ENCODE results near the gene TMED10. TPM values are rescaled to one million over a fixed set of nuclear protein-coding genes. Genes with fewer than 3 reads are reported as not detected.

Gene TMED10
- polyA plus RNA-seq, 2 of the 4 experiments (the other 2 are of a cell fraction): 290 to 354 TPM

DNA sequence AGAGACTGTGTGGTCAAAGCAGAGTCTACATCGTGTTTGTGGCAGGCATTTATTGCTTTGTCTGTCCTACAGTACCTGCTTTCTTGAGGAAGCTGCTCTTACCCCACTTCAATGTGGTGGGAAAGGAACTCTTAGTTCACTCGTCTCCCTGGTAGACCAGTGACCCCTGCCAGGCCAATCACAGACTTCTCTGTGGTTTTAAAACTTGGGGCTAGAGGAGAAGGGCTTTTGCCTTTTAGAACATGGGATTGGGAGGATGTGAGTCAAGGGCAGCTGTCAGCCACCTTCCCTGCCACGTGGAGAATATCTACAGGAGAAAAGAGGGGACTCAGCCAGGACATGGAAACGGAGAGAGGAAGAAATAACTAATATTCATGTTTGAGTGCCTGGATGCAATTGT, 36.8 kb upstream of the TMED10 start (continued):
- TF ChIP-seq, protein P1, sequence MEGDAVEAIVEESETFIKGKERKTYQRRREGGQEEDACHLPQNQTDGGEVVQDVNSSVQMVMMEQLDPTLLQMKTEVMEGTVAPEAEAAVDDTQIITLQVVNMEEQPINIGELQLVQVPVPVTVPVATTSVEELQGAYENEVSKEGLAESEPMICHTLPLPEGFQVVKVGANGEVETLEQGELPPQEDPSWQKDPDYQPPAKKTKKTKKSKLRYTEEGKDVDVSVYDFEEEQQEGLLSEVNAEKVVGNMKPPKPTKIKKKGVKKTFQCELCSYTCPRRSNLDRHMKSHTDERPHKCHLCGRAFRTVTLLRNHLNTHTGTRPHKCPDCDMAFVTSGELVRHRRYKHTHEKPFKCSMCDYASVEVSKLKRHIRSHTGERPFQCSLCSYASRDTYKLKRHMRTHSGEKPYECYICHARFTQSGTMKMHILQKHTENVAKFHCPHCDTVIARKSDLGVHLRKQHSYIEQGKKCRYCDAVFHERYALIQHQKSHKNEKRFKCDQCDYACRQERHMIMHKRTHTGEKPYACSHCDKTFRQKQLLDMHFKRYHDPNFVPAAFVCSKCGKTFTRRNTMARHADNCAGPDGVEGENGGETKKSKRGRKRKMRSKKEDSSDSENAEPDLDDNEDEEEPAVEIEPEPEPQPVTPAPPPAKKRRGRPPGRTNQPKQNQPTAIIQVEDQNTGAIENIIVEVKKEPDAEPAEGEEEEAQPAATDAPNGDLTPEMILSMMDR (IDR thresholded peaks at IDR 0.05): no peak
- TF ChIP-seq TFCP2L1 (CRISPR knock-in tag; IDR thresholded peaks at IDR 0.05) (no peak), NFE2L2 (conservative IDR thresholded peaks at IDR 0.05; ENCODE audit: low read length) (no peak), CHD4 (IDR thresholded peaks at IDR 0.05; ENCODE audit: borderline replicate concordance) (no peak), RNF2 (IDR thresholded peaks at IDR 0.05; ENCODE audit: borderline replicate concordance, low read depth) (no peak)

DNA sequence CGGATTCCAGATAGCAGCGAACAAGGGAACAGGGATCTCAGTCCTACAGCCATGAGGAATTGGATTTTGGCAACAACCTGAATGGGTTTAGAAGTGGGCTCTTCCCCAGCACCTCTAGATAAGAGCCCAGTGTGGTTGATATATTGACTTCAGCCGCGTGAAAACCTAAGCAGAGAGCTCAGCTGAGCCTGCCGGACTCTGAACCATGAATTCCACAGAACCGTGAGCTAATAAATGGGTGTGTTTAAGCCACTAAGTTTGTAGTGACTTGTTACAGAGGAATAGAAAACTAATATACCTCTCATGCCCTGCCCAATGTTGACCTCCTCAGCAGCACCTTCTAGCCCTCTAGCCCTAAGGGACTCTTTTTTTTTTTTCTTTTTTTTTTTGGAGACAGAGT, 32.4 kb upstream of the TMED10 start:
- no peak for FAIRE-seq
- DNase-seq (ENCODE audit: low read depth in 1 of 2, low spot score in 1 of 2): no peak
- no peak overlapping the region for H3K4me2 ChIP-seq
- H3K9me3 ChIP-seq: no peaks in the 10 kb centered on the region
- TF ChIP-seq CHD2 (IDR thresholded peaks at IDR 0.05; ENCODE audit: low read length, partially characterized antibody) (no peak), FOSB (CRISPR knock-in tag; IDR thresholded peaks at IDR 0.05) (no peak), KDM1A (IDR thresholded peaks at IDR 0.05; ENCODE audit: low read depth) (no peak), FOSL2 (IDR thresholded peaks at IDR 0.05) (no peak), FOSL2 (CRISPR knock-in tag; IDR thresholded peaks at IDR 0.05) (no peak)
- TF ChIP-seq, protein P2, sequence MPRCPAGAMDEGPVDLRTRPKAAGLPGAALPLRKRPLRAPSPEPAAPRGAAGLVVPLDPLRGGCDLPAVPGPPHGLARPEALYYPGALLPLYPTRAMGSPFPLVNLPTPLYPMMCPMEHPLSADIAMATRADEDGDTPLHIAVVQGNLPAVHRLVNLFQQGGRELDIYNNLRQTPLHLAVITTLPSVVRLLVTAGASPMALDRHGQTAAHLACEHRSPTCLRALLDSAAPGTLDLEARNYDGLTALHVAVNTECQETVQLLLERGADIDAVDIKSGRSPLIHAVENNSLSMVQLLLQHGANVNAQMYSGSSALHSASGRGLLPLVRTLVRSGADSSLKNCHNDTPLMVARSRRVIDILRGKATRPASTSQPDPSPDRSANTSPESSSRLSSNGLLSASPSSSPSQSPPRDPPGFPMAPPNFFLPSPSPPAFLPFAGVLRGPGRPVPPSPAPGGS (IDR thresholded peaks at IDR 0.05): no peak
- ChIA-PET POLR2A (no interaction called here), CTCF (interaction anchor here (0.6 to 1.5 kb wide), 2 partner anchors 9 to 43 kb away, joined by 3 read pairs; no protein-coding TSS in a partner anchor)
- ATAC-seq: no peak
- no peaks in the 10 kb centered on the region for H3K4me1 ChIP-seq
- 79% methylated on average over 6 of the region's 6 CpGs for WGBS (ENCODE audit: missing lambda C conversion rate)
- H3K4me3 ChIP-seq: no peak overlapping the region
- H3K27ac ChIP-seq: no peak overlapping the region

DNA sequence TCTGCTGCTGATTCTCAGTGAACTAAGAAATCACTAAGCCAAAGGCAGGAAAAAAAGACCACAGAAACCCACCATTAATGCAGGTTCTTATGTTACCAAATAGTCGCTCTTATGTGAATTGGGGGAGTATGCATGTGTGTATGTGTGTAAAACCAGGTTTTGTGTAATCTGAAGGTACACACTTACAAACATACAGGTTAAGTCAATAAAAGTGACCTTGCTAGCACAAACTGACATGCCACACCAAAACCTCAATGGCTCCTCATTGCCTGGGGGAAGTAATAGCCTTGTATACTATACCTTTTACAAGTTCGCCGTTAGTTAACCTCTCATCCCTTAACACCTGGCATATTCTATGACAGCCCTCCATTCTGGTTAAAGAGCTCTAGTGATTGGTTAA, 29.8 kb upstream of the TMED10 start:
- Histone ChIP-seq H3K4me1 (no peaks in the 10 kb centered on the region), H3K9me3 (no peaks in the 10 kb centered on the region), H3K4me2 (no peak overlapping the region), H3K4me3 (no peak overlapping the region), H3K27ac (no peak overlapping the region)
- no peak for TF ChIP-seq MYC (IDR thresholded peaks at IDR 0.05; ENCODE audit: borderline replicate concordance, low read length)
- TF ChIP-seq RCOR1 (IDR thresholded peaks at IDR 0.05; ENCODE audit: low read depth, low read length): no peak
- TF ChIP-seq KDM1A (IDR thresholded peaks at IDR 0.05; ENCODE audit: low read depth): no peak
- TF ChIP-seq, protein P3, sequence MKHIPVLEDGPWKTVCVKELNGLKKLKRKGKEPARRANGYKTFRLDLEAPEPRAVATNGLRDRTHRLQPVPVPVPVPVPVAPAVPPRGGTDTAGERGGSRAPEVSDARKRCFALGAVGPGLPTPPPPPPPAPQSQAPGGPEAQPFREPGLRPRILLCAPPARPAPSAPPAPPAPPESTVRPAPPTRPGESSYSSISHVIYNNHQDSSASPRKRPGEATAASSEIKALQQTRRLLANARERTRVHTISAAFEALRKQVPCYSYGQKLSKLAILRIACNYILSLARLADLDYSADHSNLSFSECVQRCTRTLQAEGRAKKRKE (CRISPR knock-in tag; IDR thresholded peaks at IDR 0.05; ENCODE audit: low read depth): no peak
- no peak for TF ChIP-seq MAZ (IDR thresholded peaks at IDR 0.05; ENCODE audit: borderline replicate concordance, low read depth, low read length)
- no peak for TF ChIP-seq CHD4 (IDR thresholded peaks at IDR 0.05; ENCODE audit: borderline replicate concordance)
- TF ChIP-seq, protein P4, sequence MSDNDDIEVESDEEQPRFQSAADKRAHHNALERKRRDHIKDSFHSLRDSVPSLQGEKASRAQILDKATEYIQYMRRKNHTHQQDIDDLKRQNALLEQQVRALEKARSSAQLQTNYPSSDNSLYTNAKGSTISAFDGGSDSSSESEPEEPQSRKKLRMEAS (IDR thresholded peaks at IDR 0.05): no peak
- no peak for TF ChIP-seq JUNB (IDR thresholded peaks at IDR 0.05)
- DNase-seq (ENCODE audit: low read depth in 1 of 2, low spot score in 1 of 2): no peak
- POLR2A ChIA-PET: no interaction called here
- no peak for FAIRE-seq
- ATAC-seq: no peak
- WGBS (ENCODE audit: missing lambda C conversion rate): 98% methylated on average over 3 of the region's 3 CpGs
- CTCF ChIA-PET: interaction anchor here (0.8 kb wide), 1 partner anchor 82 kb away, joined by 3 read pairs; no protein-coding TSS in a partner anchor

DNA sequence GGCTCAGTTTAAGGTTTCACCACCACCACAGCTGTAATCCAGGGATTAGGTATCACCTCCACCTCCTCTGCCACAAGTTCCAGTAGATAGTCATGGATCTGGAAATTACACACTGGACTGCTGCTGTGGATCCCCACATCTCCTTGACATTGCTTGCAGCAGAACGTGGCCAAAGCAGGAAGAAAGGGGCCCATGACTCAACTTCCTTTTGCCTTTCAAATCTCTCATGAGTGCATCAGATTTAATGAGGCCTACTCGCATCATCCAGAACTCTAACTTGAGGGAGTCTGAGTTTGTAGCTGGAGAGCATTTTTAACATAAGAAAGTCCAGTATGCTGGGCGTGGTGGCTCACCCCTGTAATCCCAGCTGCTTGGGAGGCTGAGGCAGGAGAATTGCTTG, 29.2 kb upstream of the TMED10 start:
- POLR2A ChIA-PET: no interaction called here
- Histone ChIP-seq H3K4me3 (no peak overlapping the region), H3K4me2 (no peak overlapping the region), H3K27ac (no peak overlapping the region), H3K4me1 (no peaks in the 10 kb centered on the region), H3K9me3 (no peaks in the 10 kb centered on the region)
- CTCF ChIA-PET: no interaction called here
- WGBS (ENCODE audit: missing lambda C conversion rate): 84% methylated on average over 3 of the region's 3 CpGs
- no peak for TF ChIP-seq POLR2A (IDR thresholded peaks at IDR 0.05; ENCODE audit: low read length)
- no peak for TF ChIP-seq CBX2 (IDR thresholded peaks at IDR 0.05; ENCODE audit: borderline replicate concordance, low read depth)
- TF ChIP-seq FOSL2 (IDR thresholded peaks at IDR 0.05): no peak
- no peak for TF ChIP-seq FOSL2 (CRISPR knock-in tag; IDR thresholded peaks at IDR 0.05)
- no peak for TF ChIP-seq ESRRA (IDR thresholded peaks at IDR 0.05; ENCODE audit: borderline replicate concordance, low read length)
- TF ChIP-seq, protein P5, sequence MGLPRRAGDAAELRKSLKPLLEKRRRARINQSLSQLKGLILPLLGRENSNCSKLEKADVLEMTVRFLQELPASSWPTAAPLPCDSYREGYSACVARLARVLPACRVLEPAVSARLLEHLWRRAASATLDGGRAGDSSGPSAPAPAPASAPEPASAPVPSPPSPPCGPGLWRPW (IDR thresholded peaks at IDR 0.05): no peak
- no peak for TF ChIP-seq EHMT2 (IDR thresholded peaks at IDR 0.05; ENCODE audit: low read depth)
- no peak for TF ChIP-seq ZNF302 (CRISPR knock-in tag; IDR thresholded peaks at IDR 0.05)
- TF ChIP-seq ZSCAN20 (CRISPR knock-in tag; IDR thresholded peaks at IDR 0.05): no peak
- TF ChIP-seq NR3C1 (IDR thresholded peaks at IDR 0.05): no peak
- FAIRE-seq (no peak), ATAC-seq (no peak), DNase-seq (ENCODE audit: low read depth in 1 of 2, low spot score in 1 of 2) (no peak)

Measured in A549 (cell line).